Fibroblast of lung (primary cell): ENCODE measurements around the gene DPEP3. TPM values are rescaled to one million over a fixed set of nuclear protein-coding genes. Genes with fewer than 3 reads are reported as not detected.
A peak's percentile ranks its signal among the peaks of the same experiment; 100 is the strongest.
"Not testable (repeated sequence)": the region's sequence is repeated elsewhere in the genome, so short reads cannot be mapped to it uniquely, and the experiment has no call there.

Experiments
- DNase-seq, 2 donors: peaks; one replicate each; pipeline versions ENCODE4 v3.0.0 to v3.0.0-alpha.2; 2010; ENCODE audit warnings: low read depth in 2 of 2
- H2AFZ ChIP-seq: 2 replicates; pipeline ENCODE4 v1.5.1; 2012; ENCODE audit warnings: low read length, control low read depth, inconsistent platforms
- H3K27ac ChIP-seq: 2 replicates; pipeline ENCODE4 v1.5.1; 2011; ENCODE audit warnings: low read length, control low read depth; ENCODE audit not compliant: insufficient read depth
- H3K27me3 ChIP-seq: 2 replicates; pipeline ENCODE4 v1.5.1; 2011; ENCODE audit warnings: mild to moderate bottlenecking, low read length; ENCODE audit not compliant: control insufficient read depth, insufficient read depth
- H3K36me3 ChIP-seq: 2 replicates; pipeline ENCODE4 v1.5.1; 2011; ENCODE audit warnings: low read length; ENCODE audit not compliant: control insufficient read depth, insufficient read depth
- H3K4me1 ChIP-seq: 2 replicates; pipeline ENCODE4 v1.5.1; 2011; ENCODE audit warnings: low read length; ENCODE audit not compliant: control insufficient read depth, insufficient read depth; ENCODE audit errors: extremely low read depth
- H3K4me2 ChIP-seq: 2 replicates; pipeline ENCODE4 v1.5.1; 2011; ENCODE audit warnings: low read length, control low read depth; ENCODE audit not compliant: insufficient read depth; ENCODE audit errors: extremely low read depth
- H3K4me3 ChIP-seq, 4 experiments: fragments of 200-600 bp in 1 of 4; sonication (generic) in 1 of 4; replicated peaks in 1 of 4; 2 replicates each; pipeline ENCODE4 v1.5.1; 2011 to 2016; ENCODE audit warnings: low read length in 4 of 4, low read depth in 3 of 4, mild to moderate bottlenecking in 3 of 4, control low read depth in 2 of 4, inconsistent platforms in 1 of 4, mixed read lengths in 1 of 4; ENCODE audit not compliant: insufficient read depth in 1 of 4; ENCODE audit errors: control extremely low read depth in 1 of 4
- H3K79me2 ChIP-seq: 2 replicates; pipeline ENCODE4 v1.5.1; 2012; ENCODE audit warnings: mild to moderate bottlenecking, low read length, inconsistent platforms; ENCODE audit not compliant: control insufficient read depth, insufficient read depth
- H3K9ac ChIP-seq: 2 replicates; pipeline ENCODE4 v1.5.1; 2011; ENCODE audit warnings: mild to moderate bottlenecking, low read length, control low read depth; ENCODE audit not compliant: insufficient read depth
- H3K9me3 ChIP-seq: 2 replicates; pipeline ENCODE4 v1.5.1; 2012; ENCODE audit warnings: low read depth, low read length; ENCODE audit not compliant: control insufficient read depth, insufficient read depth
- H4K20me1 ChIP-seq: 2 replicates; pipeline ENCODE4 v1.5.1; 2011; ENCODE audit warnings: low read length; ENCODE audit not compliant: control insufficient read depth, insufficient read depth; ENCODE audit errors: extremely low read depth
- CTCF ChIP-seq, 2 donors: IDR thresholded peaks in 1 of 2; conservative IDR thresholded peaks in 1 of 2; 1 replicate in 1 of 2; 2 replicates in 1 of 2; pipeline ENCODE4 v1.5.1; 2011 to 2012; ENCODE audit warnings: low read length in 2 of 2, control low read depth in 1 of 2, inconsistent platforms in 1 of 2, low read depth in 1 of 2, mild to moderate bottlenecking in 1 of 2
- EZH2 ChIP-seq: IDR thresholded peaks from 2 replicates; pipeline ENCODE4 v1.5.1; 2012; ENCODE audit warnings: low read length, control low read depth, mild to moderate bottlenecking; ENCODE audit errors: missing control alignments
- polyA plus RNA-seq, 2 donors: library from polyadenylated mRNA; depleted of rRNA in 1 of 2; stranded (reverse) in 1 of 2; unstranded in 1 of 2; fragments of >200 nt; gene quantifications; 2 replicates each; pipeline ENCODE4 v1.2.1, GENCODE V29; 2011 to 2012; ENCODE audit warnings: missing spikeins in 1 of 2
- total RNA-seq: library from RNA; depleted of rRNA; stranded (reverse); fragments of >200 nt; gene quantifications from 2 replicates; pipeline ENCODE4 v1.2.1, GENCODE V29; 2014

DPEP3 gene
- total and polyA plus RNA-seq, 2 donors (not counting 1 experiment from before 2014, with no cell fraction given): not detected

GRCh38 chr16:67941469-67942199 lies 38.7 kb downstream of the DPEP3 start:
- TF ChIP-seq CTCF (conservative IDR thresholded peaks at IDR 0.05 in 1 of 2, IDR thresholded peaks at IDR 0.05 in 1 of 2; ENCODE audit: low read depth in 1 of 2, low read length in 2 of 2) (no peak), EZH2 (no peak)
- H3K36me3 ChIP-seq: peaks cover 53% of the 10 kb centered on the region

DNA sequence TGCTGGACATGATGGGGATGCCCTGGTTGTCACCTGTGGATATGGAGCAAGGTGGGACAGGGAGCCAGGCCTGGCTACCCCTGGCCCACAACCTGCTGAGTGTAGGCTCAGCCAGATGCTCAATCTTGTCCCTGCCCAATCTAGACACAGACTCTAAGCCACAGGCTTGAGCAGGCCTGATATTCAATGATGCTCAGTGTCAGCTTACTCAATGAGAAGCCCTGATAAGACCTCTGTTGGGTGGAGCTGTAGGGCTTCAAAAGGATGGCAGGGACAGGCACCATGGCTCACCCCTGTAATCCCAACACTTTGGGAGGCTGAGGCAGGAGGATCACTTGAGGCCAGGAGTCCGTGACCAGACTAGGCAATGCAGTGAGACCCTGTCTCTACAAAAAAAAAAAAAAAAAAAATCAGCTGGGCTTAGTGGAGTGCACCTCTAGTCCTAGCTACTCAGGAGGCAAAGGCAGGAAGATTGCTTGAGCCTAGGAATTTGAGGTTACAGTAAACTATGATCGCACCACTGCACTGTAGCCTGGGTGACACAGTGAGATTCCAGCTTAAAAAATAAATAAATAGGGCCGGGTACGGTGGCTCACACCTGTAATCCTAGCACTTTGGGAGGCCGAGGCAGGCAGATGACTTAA lies 39.7 kb downstream of the DPEP3 start:
- Histone ChIP-seq H3K9me3 (no peaks in the 10 kb centered on the region), H3K27me3 (no peaks in the 10 kb centered on the region), H3K9ac (no peak overlapping the region), H3K36me3 (peaks cover 44% of the 10 kb centered on the region), H4K20me1 (no peaks in the 10 kb centered on the region), H3K4me1 (peaks cover 16% of the 10 kb centered on the region), H2AFZ (no peak overlapping the region), H3K4me2 (no peak overlapping the region), H3K79me2 (peaks cover 5% of the 10 kb centered on the region), H3K27ac (no peak overlapping the region), H3K4me3 (no peak overlapping the region)
- DNase-seq: no peak
- TF ChIP-seq EZH2 (no peak), CTCF (conservative IDR thresholded peaks at IDR 0.05 in 1 of 2, IDR thresholded peaks at IDR 0.05 in 1 of 2; ENCODE audit: low read depth in 1 of 2, low read length in 2 of 2) (no peak)

More at GRCh38 chr16:67941469-67942199, 38.7 kb downstream of the DPEP3 start:
- Histone ChIP-seq H3K9me3 (no peaks in the 10 kb centered on the region), H4K20me1 (no peaks in the 10 kb centered on the region), H3K27me3 (no peaks in the 10 kb centered on the region), H2AFZ (no peak overlapping the region), H3K79me2 (peaks cover 5% of the 10 kb centered on the region), H3K27ac (no peak overlapping the region), H3K4me3 (no peak overlapping the region), H3K4me1 (peaks cover 16% of the 10 kb centered on the region), H3K9ac (no peak overlapping the region), H3K4me2 (no peak overlapping the region)
- no peak for DNase-seq

- peaks cover 36% of the 10 kb centered on the region for H3K36me3 ChIP-seq
- peaks cover 20% of the 10 kb centered on the region for H3K4me1 ChIP-seq
- peaks cover 5% of the 10 kb centered on the region for H3K79me2 ChIP-seq
- H3K9ac ChIP-seq: no peak overlapping the region
- TF ChIP-seq CTCF (conservative IDR thresholded peaks at IDR 0.05 in 1 of 2, IDR thresholded peaks at IDR 0.05 in 1 of 2; ENCODE audit: low read depth in 1 of 2, low read length in 2 of 2) (no peak), EZH2 (no peak)
- H3K4me2 ChIP-seq: no peak overlapping the region
- no peak overlapping the region for H3K4me3 ChIP-seq
- no peak overlapping the region for H3K27ac ChIP-seq
- no peaks in the 10 kb centered on the region for H3K9me3 ChIP-seq
- no peak for DNase-seq
- H2AFZ ChIP-seq: no peak overlapping the region
- H4K20me1 ChIP-seq: no peaks in the 10 kb centered on the region
- no peaks in the 10 kb centered on the region for H3K27me3 ChIP-seq
Observed at GRCh38 chr16:67939507-67940445, 40.5 kb downstream of the DPEP3 start.

GRCh38 chr16:67937713-67938112 lies 42.6 kb downstream of the DPEP3 start:
- H3K4me3 ChIP-seq, H3K9me3 ChIP-seq, H3K27me3 ChIP-seq, DNase-seq, H2AFZ ChIP-seq, H4K20me1 ChIP-seq, H3K9ac ChIP-seq, H3K79me2 ChIP-seq: not testable (repeated sequence)
- H3K36me3 ChIP-seq: peaks cover 22% of the 10 kb centered on the region
- H3K4me1 ChIP-seq: peaks cover 14% of the 10 kb centered on the region
- H3K27ac ChIP-seq: peak overlapping the region; percentile 88
- H3K4me2 ChIP-seq: peak overlapping the region; percentile 94
